ENCODE measurements around the gene MTOR. TPM values are rescaled to one million over a fixed set of nuclear protein-coding genes. Genes with fewer than 3 reads are reported as not detected.
"Not testable (repeated sequence)": the region's sequence is repeated elsewhere in the genome, so short reads cannot be mapped to it uniquely, and the experiment has no call there.

The MTOR gene
- total RNA-seq = 10 to 100 TPM; 22.9 to 51.5 (median 40.3) TPM

DNA sequence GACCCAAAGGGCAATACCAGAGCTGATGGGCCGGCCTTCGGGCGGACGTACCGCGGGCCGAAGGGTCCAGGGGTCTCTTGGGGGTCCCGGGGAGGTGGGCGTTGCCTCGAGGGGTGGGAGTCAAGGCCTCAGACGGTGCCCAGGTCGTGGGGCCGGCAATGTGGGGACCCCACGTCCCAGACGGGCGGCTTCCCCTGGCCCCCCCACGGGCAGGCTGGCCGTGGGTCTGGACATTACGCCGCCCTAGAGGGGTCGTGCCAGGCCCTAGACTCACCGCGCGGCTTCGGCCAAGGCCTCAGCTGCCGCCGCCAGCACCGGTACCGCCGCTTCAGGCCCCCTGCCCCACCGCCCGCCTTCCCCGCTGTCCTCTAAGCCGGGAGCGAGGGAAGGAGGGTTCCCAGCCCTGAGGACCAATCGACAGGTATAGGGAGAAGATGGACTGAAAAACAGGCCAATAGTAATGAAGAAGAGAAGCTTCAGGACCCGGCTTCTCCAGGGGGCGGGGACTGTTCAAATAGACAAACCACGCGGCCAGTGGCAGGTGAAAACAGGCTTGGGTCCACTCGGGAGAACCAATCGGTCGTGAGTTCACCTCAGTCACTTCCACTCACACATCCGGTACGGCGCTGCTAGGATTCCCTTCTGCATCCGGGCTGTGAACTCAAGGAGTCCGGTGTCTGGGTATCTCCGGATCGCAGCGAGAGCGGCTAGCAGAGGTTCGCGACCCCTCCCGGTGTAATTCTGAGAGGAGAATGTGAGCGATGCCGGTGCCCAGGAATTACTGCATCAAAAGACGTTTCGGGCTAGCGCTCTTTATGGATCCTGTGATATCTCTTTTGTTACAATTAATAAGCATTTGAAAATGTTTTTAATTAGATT, at the start of gene MTOR:
TSS of gene MTOR (minus strand) at position 381 of the 879 bp plus-strand sequence. CDS start 3,142 bp downstream, outside the sequence.
- H3K36me3 ChIP-seq = no peaks in the 10 kb centered on the region
- no peaks in the 10 kb centered on the region for H3K27me3 ChIP-seq
- intact Hi-C loops (cut with DNase I; ENCODE audit: low total_unique reads) = no loop called here
- peak within 1 kb of the TSS; percentile 83 to 100 for H3K4me3 ChIP-seq
- peaks cover 0 to 3% of the 10 kb centered on the region in 2 donors for H3K4me1 ChIP-seq
- peak within 1 kb of the TSS; percentile 82 to 85 for H3K27ac ChIP-seq
- no peaks in the 10 kb centered on the region for H3K9me3 ChIP-seq
- DNase-seq = peak; percentile 98 to 99
- peak in 1 of 2 donors; percentile 53 for TF ChIP-seq POLR2A (IDR thresholded peaks at IDR 0.05)
- TF ChIP-seq, protein P1, sequence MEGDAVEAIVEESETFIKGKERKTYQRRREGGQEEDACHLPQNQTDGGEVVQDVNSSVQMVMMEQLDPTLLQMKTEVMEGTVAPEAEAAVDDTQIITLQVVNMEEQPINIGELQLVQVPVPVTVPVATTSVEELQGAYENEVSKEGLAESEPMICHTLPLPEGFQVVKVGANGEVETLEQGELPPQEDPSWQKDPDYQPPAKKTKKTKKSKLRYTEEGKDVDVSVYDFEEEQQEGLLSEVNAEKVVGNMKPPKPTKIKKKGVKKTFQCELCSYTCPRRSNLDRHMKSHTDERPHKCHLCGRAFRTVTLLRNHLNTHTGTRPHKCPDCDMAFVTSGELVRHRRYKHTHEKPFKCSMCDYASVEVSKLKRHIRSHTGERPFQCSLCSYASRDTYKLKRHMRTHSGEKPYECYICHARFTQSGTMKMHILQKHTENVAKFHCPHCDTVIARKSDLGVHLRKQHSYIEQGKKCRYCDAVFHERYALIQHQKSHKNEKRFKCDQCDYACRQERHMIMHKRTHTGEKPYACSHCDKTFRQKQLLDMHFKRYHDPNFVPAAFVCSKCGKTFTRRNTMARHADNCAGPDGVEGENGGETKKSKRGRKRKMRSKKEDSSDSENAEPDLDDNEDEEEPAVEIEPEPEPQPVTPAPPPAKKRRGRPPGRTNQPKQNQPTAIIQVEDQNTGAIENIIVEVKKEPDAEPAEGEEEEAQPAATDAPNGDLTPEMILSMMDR (IDR thresholded peaks at IDR 0.05) = peak in 2 of 4 experiments; percentile 5 to 6

DNA sequence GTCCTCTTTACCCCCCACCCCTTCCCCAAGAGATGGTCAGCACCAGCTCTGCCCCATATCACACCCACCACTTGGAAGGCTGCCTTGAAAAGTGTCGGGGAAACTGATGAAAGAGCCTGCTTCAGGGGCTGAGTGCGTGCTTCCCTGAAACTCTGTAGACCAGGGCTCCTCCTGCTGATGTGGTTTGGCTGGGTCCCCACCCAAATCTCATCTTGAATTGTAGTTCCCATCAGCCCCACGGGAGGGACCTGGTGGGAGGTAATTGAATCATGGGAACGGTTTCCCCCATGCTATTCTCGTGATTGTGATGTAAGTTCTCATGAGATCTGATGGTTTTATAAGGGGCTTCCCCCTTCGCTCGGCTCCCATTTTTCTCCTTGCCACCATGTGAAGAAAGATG, 47.0 kb upstream of the MTOR start:
- no peak overlapping the region for H3K27ac ChIP-seq
- no peak for DNase-seq
- no peaks in the 10 kb centered on the region for H3K27me3 ChIP-seq
- TF ChIP-seq POLR2A (IDR thresholded peaks at IDR 0.05) = no peak
- TF ChIP-seq, protein P1 (IDR thresholded peaks at IDR 0.05) = no peak
- intact Hi-C loops (cut with DNase I; ENCODE audit: low total_unique reads) = no loop called here
- H3K36me3 ChIP-seq = no peaks in the 10 kb centered on the region
- H3K9me3 ChIP-seq = no peaks in the 10 kb centered on the region
- no peak overlapping the region for H3K4me3 ChIP-seq
- H3K4me1 ChIP-seq = no peaks in the 10 kb centered on the region

DNA sequence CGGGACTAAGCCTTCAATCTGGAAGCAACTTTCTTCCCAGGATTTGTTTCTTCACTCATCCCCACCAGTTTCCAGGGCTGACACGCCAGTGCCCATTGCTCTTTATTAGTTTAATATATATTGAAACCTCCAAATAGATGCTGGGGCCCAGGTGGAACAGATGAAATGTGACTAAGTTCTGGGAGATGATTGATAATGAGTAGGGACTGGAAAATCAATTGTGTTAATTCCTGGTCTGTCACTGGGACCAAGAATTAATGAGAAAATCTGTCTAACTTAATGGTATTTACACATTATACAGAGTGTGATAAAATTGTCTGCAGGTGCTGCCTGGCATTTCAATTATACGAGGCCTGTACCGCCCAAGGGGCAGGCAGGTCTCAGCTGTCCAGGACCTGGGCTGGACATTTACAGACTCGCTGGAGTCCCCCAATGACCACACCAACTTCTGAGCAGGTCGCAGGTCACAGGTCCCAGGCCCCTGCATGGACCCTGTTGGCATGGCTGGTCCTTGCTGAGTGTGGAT, 46.4 kb upstream of the MTOR start:
- DNase-seq = no peak

DNA sequence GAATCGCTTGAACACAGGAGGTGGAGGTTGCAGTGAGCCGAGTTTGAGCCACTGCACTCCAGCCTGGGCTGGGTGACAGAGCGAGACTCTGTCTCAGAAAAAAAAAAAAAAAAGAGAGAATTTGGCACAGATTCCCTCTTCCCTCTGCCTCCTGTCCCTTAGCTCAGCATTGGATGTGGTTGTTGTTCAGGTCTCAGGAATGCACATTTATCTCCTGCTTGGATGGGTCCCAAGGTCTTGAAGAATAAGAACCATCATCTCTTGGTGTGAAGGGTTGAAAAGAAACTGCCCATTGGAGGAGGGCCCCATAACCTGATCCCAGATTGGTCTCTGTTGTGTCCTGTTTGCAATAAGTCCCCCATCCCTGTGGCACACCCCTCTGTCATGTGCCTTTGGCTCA, 45.5 kb upstream of the MTOR start:
- intact Hi-C loops (cut with DNase I; ENCODE audit: low total_unique reads) = no loop called here
- TF ChIP-seq, protein P1 (IDR thresholded peaks at IDR 0.05) = no peak
- no peak for TF ChIP-seq POLR2A (IDR thresholded peaks at IDR 0.05)
- Histone ChIP-seq H3K9me3 (no peaks in the 10 kb centered on the region), H3K36me3 (no peaks in the 10 kb centered on the region), H3K4me3 (no peak overlapping the region), H3K27ac (no peak overlapping the region), H3K27me3 (no peaks in the 10 kb centered on the region), H3K4me1 (no peaks in the 10 kb centered on the region)
- no peak for DNase-seq

More for the DNA sequence above, 46.4 kb upstream of the MTOR start:
- Histone ChIP-seq H3K36me3 (no peaks in the 10 kb centered on the region), H3K9me3 (no peaks in the 10 kb centered on the region), H3K27me3 (no peaks in the 10 kb centered on the region), H3K27ac (no peak overlapping the region), H3K4me1 (no peaks in the 10 kb centered on the region), H3K4me3 (no peak overlapping the region)
- TF ChIP-seq, protein P1 (IDR thresholded peaks at IDR 0.05) = no peak
- intact Hi-C loops (cut with DNase I; ENCODE audit: low total_unique reads) = no loop called here

DNA sequence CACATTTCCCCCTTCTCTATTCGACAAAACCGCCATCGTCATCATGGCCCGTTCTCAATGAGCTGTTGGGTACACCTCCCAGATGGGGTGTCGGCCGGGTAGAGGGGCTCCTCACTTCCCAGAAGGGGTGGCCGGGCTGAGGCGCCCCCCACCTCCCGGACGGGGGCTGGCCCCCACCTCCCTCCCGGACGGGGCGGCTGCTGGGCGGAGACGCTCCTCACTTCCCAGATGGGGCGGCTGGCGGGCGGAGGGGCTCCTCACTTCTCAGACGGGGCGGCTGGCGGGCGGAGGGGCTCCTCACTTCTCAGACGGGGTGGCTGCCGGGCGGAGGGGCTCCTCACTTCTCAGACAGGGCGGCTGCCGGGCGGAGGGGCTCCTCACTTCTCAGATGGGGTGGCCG, 43.2 kb upstream of the MTOR start:
- H3K4me3 ChIP-seq; H3K9me3 ChIP-seq; intact Hi-C loops (cut with DNase I; ENCODE audit: low total_unique reads); H3K4me1 ChIP-seq; H3K27me3 ChIP-seq; H3K27ac ChIP-seq; DNase-seq; H3K36me3 ChIP-seq: not testable (repeated sequence)
